SK-MEL-5 (cell line): ENCODE results near the gene SKP1. TPM values are rescaled to one million over a fixed set of nuclear protein-coding genes. Genes with fewer than 3 reads are reported as not detected.
A peak's percentile ranks its signal among the peaks of the same experiment; 100 is the strongest.

ENCODE experiments used
- DNase-seq: peaks from one replicate; pipeline ENCODE4 v3.0.0-alpha.2; 2016; ENCODE audit warnings: low read depth, low spot score
- in situ Hi-C: cut with HindIII; loops from 2 replicates; pipeline ENCODE4 v1.10.0; 2016; ENCODE audit warnings: low sequenced_read_pairs, high pct_unique_total_duplicates, low pct_unique_long_range_greater_than_20kb
- small RNA-seq, 2 experiments: library from RNA; depleted of rRNA; stranded (forward); fragments of <200 nt; gene quantifications; one replicate each; pipeline ENCODE3, GENCODE V24; 2014
- total RNA-seq: library from RNA; depleted of rRNA; stranded (reverse); fragments of >200 nt; shearing (Covaris generic); gene quantifications from 2 replicates; pipeline ENCODE4 v1.2.3, GENCODE V29; 2014; rRNA removed

SKP1 gene
- total RNA-seq, 1 experiment from 2014 or later = 315 TPM

- no peak for DNase-seq
- in situ Hi-C loops = no loop called here
These were observed 69.6 kb downstream of the SKP1 start for GRCh38 chr5:134106991-134107701.

DNA sequence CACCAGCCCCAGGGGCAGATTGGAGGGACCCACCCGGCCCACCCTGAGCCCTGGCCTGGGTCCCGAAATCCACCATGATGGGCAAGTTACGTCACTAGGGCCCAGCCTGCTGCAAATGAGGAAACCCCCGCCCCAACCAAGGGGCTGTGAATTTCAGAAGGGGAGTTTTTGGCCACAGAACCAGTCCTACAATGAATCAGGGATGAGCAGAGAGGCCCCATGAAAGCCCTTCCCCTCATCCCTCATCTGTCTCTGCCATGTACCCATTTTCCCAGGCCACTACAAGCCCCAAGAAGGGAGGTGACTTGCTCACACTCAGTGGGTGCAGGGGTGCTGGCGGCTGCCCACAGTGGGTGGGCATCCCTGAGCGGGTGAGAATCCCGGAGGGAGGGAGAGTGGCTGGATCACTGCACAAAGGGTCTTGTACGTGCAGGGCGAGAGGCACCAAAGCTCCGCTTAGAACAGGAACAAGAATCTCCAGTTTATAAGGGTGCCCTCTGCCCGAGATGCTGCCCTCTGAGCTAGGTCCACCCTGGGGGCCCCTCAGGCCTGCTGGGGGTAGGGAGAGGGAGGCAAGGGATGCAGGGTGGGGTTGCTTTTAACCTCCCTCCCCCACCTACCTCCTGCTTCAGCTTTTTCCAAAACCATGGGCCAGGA, 72.6 kb downstream of the SKP1 start:
- no peak for DNase-seq
- in situ Hi-C loops = no loop called here

GRCh38 chr5:134103397-134103796, 73.4 kb downstream of the SKP1 start:
- in situ Hi-C loops = no loop called here
- DNase-seq = no peak

- in situ Hi-C loops = no loop called here
- DNase-seq = peak; percentile 71
These were observed 74.9 kb downstream of the SKP1 start for GRCh38 chr5:134101686-134102439.

DNA sequence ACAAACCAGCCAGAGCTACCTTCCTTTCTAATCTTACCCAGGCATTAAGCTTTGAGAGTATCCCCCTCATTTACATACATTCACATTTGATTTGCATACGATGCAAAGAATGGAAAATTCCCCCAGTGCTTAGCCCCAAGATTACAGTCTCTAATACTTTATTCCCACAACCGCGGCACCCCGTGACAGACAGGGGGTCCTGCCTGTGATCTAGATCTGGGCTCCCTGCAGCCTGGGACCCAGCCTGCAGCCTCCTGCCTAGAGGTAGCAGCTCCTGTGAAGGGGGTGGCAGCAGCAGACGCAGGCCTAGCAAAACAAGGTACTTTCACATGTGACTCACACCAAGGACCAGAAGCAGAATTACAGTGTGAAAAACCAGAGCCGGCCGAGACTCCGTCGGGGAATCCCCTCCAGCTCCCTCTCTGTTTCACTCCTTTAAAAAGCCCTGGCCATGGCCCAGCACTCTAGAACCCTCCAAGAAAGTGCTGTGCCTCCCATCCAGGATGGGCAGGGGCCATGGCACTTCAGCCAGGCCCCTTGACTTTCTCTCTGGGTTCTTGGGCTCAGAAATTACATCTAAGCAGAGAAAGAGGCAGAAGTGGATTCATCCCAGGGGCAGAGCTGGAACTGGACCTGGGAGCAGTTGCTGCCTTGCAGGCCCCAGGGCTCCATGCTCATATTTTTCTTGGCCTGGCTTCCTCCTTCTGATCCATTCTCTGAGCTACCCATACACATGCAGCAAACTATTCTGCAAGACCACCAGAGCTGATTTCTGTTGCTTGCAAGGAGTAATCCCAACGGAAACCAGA, 76.3 kb downstream of the SKP1 start:
- in situ Hi-C loops = no loop called here
- DNase-seq = no peak

- no peak for DNase-seq
- in situ Hi-C loops = no loop called here
These were observed 76.8 kb downstream of the SKP1 start for GRCh38 chr5:134099939-134100282.

GRCh38 chr5:134099288-134099872, 77.4 kb downstream of the SKP1 start:
- no peak for DNase-seq
- in situ Hi-C loops = no loop called here

Small RNA genes lying within 50 kb of the gene (small RNA-seq; reads per million reads assigned to genes)
- gene MIR3661 = 0 reads per million in 2 experiments

Other genes starting within 250 kb of the SKP1 start
- gene C5orf15, start 208.3 kb downstream of the SKP1 start, total RNA-seq = 108 and 121 TPM in 2 replicates
- gene VDAC1, start 172.0 kb downstream of the SKP1 start, total RNA-seq = 566 and 620 TPM in 2 replicates
- gene TCF7, start 62.3 kb downstream of the SKP1 start, total RNA-seq = 3.1 and 4.7 TPM in 2 replicates
- gene PPP2CA, start 49.1 kb upstream of the SKP1 start, total RNA-seq = 123 and 144 TPM in 2 replicates
- gene CDKL3, start 190.2 kb upstream of the SKP1 start, total RNA-seq = 3.0 and 3.6 TPM in 2 replicates
- 42.8 and 50.2 TPM in 2 replicates for gene UBE2B, start 194.6 kb upstream of the SKP1 start, total RNA-seq
- gene CDKN2AIPNL, start 234.9 kb upstream of the SKP1 start, total RNA-seq = 39.1 and 43.6 TPM in 2 replicates